ENCODE results near the gene SLC49A4.

The SLC49A4 gene

GRCh38 chr3:122925756-122926155 lies 130.9 kb downstream of the SLC49A4 start:
- no peak for DNase-seq (ENCODE audit: low read depth)
- no peak overlapping the region for H3K4me3 ChIP-seq (ENCODE audit: low read depth, low read length)

GRCh38 chr3:122926322-122926721 lies 131.5 kb downstream of the SLC49A4 start:
- no peak for DNase-seq (ENCODE audit: low read depth)
- no peak overlapping the region for H3K4me3 ChIP-seq (ENCODE audit: low read depth, low read length)

GRCh38 chr3:122926811-122927210 lies 131.9 kb downstream of the SLC49A4 start:
- DNase-seq (ENCODE audit: low read depth) = no peak
- no peak overlapping the region for H3K4me3 ChIP-seq (ENCODE audit: low read depth, low read length)

GRCh38 chr3:122927726-122928125 lies 132.9 kb downstream of the SLC49A4 start:
- no peak for DNase-seq (ENCODE audit: low read depth)
- H3K4me3 ChIP-seq (ENCODE audit: low read depth, low read length) = no peak overlapping the region

GRCh38 chr3:122928396-122929187 lies 133.7 kb downstream of the SLC49A4 start:
- no peak for DNase-seq (ENCODE audit: low read depth)
- H3K4me3 ChIP-seq (ENCODE audit: low read depth, low read length) = no peak overlapping the region

GRCh38 chr3:122929188-122930062 lies 134.6 kb downstream of the SLC49A4 start:
- H3K4me3 ChIP-seq (ENCODE audit: low read depth, low read length) = no peak overlapping the region
- DNase-seq (ENCODE audit: low read depth) = no peak

- H3K4me3 ChIP-seq (ENCODE audit: low read depth, low read length) = no peak overlapping the region
- DNase-seq (ENCODE audit: low read depth) = no peak
Measured at GRCh38 chr3:122930063-122930997, 135.5 kb downstream of the SLC49A4 start.
